GM21717 (cell line): Measurements from ENCODE around the gene CHCHD3.

Experiments
- ATAC-seq: cut with Tn5 transposase; IDR thresholded peaks from one replicate; pipeline ENCODE4 v1.9.1; 2021; ENCODE audit warnings: mild to moderate bottlenecking, moderate library complexity; ENCODE audit not compliant: unreplicated experiment

The CHCHD3 gene

GRCh38 chr7:132782777-132783640 is 298.9 kb downstream of the CHCHD3 start:
- no peak for ATAC-seq

GRCh38 chr7:132780822-132781221 is 301.1 kb downstream of the CHCHD3 start:
- ATAC-seq, result no peak

- ATAC-seq, result no peak
These were observed 302.7 kb downstream of the CHCHD3 start for GRCh38 chr7:132779164-132779563.

- no peak for ATAC-seq
These were observed 303.1 kb downstream of the CHCHD3 start for GRCh38 chr7:132778761-132779160.

DNA sequence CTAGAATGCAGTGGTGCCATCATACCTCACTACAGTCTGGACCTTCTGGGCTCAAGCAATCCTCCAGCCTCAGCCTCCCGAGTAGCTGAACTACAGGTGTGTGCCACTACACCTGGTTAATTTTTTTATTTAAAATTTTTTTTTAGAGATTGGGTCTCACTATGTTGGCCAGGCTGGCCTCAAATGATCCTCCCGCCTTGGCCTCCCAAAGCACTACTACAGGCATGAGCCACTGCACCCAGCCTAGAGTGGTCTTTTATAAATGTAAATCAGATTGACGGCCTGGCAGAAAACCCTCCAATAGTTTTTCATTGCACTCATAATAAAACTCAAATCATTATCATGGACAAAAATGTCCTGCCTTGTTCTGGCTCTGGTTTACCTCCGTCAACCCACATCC is 303.9 kb downstream of the CHCHD3 start:
- ATAC-seq, result no peak

GRCh38 chr7:132777414-132777813 is 304.5 kb downstream of the CHCHD3 start:
- ATAC-seq, result no peak

GRCh38 chr7:132776048-132776620 is 305.8 kb downstream of the CHCHD3 start:
- no peak for ATAC-seq

- no peak for ATAC-seq
These were observed 308.3 kb downstream of the CHCHD3 start for GRCh38 chr7:132773527-132773956.

DNA sequence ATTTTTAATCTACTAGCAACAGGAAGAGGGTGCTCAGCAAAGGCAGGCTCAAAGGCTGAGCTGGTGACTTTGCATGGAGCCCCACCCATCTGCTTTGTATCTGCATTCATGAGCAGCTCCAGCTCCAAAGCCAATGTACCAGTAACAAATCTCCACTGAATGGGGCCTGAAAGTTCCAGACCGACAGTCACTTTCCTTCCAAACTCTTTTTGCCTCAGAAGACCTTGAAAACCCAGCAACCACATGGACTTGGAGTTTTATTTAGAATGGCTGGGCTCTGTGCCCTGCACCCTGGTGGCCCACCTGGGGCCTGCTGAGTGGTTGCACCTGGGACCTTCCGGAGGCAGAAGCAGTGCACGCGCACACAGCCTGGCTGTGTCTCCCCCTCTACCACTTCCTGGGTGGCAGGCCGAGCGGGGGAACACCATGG is 310.6 kb downstream of the CHCHD3 start:
- ATAC-seq, result no peak

- no peak for ATAC-seq
These were observed 311.8 kb downstream of the CHCHD3 start for GRCh38 chr7:132770055-132770454.

GRCh38 chr7:132769280-132769679 is 312.6 kb downstream of the CHCHD3 start:
- no peak for ATAC-seq

GRCh38 chr7:132768099-132768498 is 313.8 kb downstream of the CHCHD3 start:
- no peak for ATAC-seq

GRCh38 chr7:132767378-132767777 is 314.5 kb downstream of the CHCHD3 start:
- no peak for ATAC-seq

DNA sequence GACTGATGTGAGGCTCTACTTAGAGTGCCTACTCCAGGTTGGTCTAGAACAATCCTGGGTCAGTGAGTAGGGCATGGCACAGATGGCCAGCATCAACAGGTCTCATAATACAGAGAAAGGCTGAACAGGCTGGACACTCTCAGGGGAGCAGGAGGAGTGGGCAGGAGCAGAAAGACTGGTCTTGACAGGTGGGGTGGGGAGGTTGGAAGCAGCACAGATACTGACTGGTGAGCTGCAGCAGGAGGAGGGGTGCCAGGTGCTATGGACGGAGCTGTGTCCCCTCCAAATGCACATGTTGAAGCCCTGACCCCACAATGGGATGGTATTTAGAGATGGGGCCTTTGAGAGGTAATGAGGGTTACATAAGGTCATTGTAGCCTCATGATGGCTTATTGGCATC is 315.2 kb downstream of the CHCHD3 start:
- ATAC-seq, result no peak

GRCh38 chr7:132765861-132766260 is 316.0 kb downstream of the CHCHD3 start:
- no peak for ATAC-seq

DNA sequence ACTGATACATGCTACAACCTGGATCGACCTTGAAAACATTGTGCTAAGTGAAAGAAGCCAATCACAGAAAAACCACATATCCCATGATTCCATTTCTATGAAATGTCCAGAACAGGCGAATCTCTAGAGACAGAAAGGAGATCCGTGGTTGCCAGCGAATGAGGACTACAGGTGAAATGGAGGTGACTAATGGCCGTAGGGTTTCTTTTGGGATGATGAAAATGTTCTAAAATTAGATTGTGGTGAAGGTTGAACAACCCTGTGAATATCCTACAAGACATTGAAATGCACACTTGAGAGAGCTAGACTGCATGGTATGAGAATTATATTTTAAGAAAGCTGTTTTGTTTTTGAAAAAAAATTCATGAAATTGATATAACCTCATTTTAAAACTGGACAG is 317.1 kb downstream of the CHCHD3 start:
- no peak for ATAC-seq

- ATAC-seq, result no peak
These were observed 321.0 kb downstream of the CHCHD3 start for GRCh38 chr7:132760866-132761265.

GRCh38 chr7:132760244-132760623 is 321.7 kb downstream of the CHCHD3 start:
- ATAC-seq, result no peak

DNA sequence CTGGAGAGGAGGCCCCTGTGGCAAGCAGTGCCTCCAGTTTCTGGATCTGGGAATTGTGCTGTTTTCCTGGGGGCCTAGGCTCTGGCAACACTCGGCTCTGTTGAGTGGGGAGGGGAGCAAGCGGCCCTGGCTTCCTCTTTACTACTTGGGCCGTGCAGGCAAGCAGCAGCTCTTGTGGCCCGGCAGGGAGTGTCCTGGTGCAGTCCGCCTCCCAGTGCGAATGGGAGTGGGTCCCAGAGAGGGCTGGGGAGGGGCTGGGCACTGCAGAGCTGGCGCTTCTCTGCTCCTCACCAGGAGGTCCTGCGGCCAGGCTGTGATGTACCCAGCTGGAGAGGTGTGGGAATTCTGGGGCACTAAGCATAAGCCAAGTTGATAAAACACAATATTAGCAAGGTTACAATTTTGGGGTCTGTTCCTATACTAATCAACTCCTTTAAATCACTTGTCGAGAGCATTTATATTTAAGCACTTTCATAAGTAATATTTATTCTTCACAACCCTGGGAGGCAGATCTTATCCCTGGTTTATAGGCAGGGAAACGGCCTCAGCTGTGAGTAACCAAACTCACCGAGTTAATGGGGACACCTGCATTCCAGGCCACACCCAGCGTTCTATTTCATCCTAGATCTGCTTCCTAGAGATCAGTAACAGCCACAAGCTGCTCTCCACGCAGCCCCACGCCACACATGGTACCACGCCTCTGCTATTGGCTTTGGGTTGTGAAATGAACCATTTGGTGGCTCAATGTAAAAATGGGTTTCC is 322.2 kb downstream of the CHCHD3 start:
- no peak for ATAC-seq

DNA sequence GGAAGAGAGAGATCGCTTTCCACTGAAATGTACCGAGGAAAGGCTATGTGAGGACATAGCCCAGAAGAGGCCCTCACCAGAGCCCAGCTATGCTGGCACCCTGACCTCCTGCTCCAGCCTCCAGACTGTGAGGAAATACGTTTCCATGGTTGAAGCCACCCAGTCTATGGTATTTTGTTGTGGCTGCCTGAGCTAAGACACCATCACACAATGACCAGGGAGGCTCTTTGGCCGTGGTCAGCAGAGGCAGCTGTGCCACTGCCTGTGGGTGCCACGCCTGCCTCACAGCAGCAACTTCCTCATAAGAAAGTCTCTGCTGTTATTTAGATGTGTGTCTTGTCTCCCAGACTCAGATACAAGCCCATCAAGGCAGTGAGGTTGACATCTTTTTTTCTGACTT is 322.9 kb downstream of the CHCHD3 start:
- ATAC-seq, result no peak

DNA sequence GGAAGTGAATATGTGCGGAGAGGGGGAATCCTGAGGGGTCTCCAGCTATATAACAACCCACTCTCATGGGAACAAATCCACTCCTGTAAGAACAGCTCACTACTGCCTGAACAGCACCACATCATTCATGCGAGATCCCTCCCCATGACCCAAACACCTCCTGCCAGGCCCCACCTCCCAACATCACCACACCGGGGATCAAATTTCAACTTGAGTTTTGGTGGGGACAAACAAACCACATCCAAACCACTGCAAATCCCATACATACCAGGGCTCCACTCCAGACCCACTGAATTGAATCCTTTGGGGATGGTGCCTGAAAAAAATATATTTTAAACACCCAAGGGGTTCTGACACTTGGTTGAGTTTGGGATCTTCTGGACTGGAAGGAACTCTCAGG is 324.1 kb downstream of the CHCHD3 start:
- ATAC-seq, result no peak

- no peak for ATAC-seq
These were observed 325.4 kb downstream of the CHCHD3 start for GRCh38 chr7:132756484-132756990.
